HG02973 (cell line): Measurements from ENCODE around the gene UGT1A6.
"Not testable (repeated sequence)": the region's sequence is repeated elsewhere in the genome, so short reads cannot be mapped to it uniquely, and the experiment has no call there.

Experiments used
- ATAC-seq: cut with Tn5 transposase; IDR thresholded peaks from one replicate; pipeline ENCODE4 v1.9.1; 2021; ENCODE audit warnings: moderate library complexity; ENCODE audit not compliant: unreplicated experiment

The UGT1A6 gene

DNA sequence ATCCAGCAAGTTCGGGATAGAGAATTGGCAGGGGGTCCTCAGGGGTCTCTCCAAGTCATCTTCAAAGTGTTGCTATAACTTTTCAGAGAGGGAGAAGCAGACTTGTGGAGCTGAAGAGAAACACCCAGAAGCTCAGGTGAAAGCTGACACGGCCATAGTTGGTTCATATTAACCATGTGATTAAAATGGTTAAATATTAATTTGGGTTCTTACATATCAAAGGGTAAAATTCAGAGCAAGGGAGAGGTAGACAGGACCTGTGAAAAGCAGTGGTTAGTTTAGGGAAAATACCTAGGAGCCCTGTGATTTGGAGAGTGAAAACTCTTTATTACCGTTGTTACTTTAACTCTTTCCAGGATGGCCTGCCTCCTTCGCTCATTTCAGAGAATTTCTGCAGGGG lies at the start of gene UGT1A6:
Gene UGT1A6, plus strand, starts transcription at position 243 of the 400 bp plus-strand sequence. Its CDS starts 115 bp downstream, at position 358.
- no peak for ATAC-seq

DNA sequence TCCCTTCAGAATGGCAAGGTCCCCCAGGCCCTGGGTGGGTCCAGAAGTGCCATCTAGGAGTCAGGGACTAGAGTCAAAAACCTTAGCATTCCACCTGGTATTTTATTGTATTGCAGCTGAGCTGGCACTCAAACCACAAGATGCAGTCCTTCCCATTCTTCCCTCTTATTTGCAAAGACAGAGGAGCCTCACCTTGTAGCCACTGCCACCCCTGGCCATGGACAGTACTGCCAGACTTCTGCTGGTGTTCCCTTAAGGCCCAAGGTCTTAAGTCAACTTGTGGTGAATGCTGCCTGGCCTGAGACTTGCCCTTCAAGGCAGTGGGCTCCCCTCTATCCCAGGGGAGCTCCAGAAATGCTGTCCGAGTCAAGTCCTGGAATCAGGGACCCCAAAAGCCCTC lies 49.6 kb upstream of the UGT1A6 start:
- ATAC-seq: no peak

GRCh38 chr2:233646033-233646432 lies 46.7 kb upstream of the UGT1A6 start:
- not testable (repeated sequence) for ATAC-seq

GRCh38 chr2:233650981-233651380 lies 41.7 kb upstream of the UGT1A6 start:
- ATAC-seq: no peak

GRCh38 chr2:233651430-233651829 lies 41.3 kb upstream of the UGT1A6 start:
- ATAC-seq: no peak

DNA sequence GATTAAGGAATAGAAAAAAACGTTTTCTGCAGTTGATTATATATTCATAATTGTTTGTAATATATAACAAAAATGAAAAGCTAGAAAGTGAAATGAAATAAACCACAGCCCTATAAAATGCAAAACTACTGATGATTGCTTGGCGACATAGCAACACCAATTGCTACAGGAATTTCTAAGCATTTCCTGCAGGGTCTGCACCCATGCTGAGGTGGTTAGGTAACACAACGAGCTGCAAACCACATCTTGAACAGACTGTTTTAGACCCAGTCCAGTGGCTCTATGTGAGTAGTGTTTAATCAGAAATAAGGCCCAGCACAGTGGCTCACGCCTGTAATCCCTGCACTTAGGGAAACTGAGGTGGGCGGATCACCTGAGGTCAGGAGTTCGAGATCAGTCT lies 38.2 kb upstream of the UGT1A6 start:
- ATAC-seq: no peak

DNA sequence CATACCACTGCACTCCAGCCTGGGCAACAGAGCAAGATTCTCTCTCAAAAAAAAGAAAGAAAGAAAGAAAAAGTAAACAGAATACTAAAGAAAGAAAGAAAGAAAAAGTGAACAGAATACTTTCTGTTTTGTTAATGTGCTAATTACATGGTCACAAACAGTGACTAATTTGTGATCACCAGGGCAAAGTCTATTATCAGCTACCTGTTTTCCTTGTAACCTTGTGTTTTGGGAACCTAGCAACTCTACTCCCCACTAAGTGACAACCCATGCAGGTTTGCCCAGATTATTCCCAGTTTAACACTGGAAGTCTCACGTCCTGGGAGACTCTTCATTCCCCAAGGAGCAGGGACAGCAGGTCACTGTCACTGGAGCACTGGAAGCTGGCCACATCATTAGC lies 37.6 kb upstream of the UGT1A6 start:
- ATAC-seq: no peak

DNA sequence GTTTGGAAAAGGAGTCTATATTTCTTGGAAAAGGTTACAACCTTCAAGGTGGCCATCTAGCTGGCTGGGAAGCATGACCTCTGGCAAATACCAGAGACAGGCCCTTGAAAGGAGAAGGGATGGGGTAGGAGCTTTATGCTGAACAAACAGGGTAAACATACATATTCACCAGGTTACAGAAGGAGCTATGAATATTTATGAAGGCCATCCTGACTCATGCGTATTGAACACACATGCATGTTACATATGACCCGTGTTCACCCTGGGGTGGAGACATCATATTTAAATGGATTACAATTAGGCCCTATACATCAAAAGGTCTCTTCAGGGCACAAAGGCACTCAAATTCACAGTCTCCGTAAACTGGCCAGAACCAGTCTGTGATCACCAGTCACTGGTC lies 36.7 kb upstream of the UGT1A6 start:
- ATAC-seq: not testable (repeated sequence)

DNA sequence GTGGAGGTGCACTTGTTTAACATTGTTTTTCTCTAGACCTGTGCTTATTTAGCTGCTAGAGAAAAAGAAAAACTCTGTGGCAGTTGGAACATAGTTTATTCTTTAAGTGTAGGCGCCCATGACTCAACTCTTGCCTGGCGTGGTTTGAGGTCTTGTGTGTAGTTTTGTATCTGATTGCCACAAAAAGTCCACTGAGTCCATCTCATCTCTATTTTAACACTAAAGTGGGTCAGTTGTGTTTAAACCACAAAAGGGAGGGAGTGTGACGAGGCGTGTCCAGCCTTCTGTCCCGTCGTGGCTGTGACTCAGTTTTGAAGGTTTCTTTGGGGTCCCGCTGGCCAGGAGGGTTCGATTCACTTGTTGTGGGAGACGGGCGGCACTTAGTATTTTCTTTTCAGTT lies 36.2 kb upstream of the UGT1A6 start:
- ATAC-seq: no peak

GRCh38 chr2:233658610-233659009 lies 34.1 kb upstream of the UGT1A6 start:
- no peak for ATAC-seq

DNA sequence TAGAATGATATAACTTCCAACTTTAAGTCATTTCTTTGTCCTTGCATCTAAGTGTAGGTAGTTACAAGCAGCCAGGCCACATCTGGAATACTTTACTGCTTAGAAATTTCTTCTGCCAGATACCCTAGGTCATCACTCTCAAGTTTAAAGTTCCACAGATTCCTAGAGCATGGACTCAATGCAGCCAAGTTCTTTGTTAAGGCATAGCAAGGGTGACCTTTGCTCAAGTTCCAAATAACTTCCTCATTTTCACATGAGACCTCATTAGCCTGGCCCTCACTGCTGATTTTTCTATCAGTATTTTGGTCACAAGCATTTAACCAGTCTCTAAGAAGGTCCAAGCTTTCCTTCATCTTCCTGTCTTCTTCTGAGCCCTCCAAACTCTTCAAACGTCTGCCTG lies 28.8 kb upstream of the UGT1A6 start:
- ATAC-seq: no peak

- ATAC-seq: no peak
Measured at GRCh38 chr2:233668605-233669260, 24.0 kb upstream of the UGT1A6 start.

DNA sequence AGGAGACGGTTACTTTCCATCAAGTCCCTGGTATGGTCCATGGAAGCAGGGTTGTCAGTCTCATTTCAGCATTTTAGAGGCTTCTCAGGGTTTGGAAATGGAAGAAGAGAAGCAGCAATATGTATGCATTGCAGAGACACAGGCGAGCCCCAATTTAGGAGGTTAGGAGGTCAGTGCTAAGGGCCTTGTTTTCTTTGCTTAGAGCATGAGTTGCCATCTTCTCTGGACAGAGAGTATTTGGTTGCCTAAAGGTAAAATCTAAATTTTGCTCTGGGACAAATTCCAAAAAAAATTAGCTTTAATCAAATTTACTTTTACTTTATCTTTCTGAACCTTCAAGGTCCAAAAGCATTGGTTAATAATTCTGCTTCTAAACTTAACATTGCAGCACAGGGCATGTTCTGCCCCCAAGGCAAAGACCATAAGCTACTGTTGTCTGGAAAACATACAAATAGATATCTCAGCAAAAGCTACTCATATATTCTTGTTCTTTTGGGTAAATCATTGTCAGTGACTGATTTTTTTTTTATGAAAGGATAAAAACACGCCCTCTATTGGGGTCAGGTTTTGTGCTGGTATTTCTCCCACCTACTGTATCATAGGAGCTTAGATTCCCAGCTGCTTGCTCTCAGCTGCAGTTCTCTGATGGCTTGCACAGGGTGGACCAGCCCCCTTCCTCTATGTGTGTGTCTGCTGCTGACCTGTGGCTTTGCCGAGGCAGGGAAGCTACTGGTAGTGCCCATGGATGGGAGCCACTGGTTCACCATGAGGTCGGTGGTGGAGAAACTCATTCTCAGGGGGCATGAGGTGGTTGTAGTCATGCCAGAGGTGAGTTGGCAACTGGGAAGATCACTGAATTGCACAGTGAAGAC lies 21.2 kb upstream of the UGT1A6 start, which contains the start of gene UGT1A9:
Gene UGT1A9, plus strand, starts transcription at position 609 of the 872 bp plus-strand sequence. Its CDS starts 37 bp downstream, at position 646.
- no peak for ATAC-seq

DNA sequence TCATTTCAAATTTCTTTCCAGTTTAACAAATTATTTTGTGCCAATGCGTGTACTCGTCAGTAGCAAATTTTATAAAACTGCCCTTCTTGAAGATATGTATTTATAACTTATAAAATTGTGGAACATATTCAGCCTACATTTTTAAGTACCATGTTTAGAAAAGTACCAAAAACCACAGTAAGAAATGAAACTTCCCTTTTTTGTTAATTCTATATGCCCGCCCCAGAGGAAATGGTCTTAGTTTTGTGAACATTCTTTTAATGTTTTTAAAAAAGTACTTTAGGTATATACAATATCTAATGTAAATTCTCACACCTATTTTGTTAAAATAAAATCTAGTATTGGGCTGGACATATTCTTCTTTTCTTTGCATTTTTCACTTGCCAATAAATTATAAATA lies 19.8 kb upstream of the UGT1A6 start:
- ATAC-seq: no peak

DNA sequence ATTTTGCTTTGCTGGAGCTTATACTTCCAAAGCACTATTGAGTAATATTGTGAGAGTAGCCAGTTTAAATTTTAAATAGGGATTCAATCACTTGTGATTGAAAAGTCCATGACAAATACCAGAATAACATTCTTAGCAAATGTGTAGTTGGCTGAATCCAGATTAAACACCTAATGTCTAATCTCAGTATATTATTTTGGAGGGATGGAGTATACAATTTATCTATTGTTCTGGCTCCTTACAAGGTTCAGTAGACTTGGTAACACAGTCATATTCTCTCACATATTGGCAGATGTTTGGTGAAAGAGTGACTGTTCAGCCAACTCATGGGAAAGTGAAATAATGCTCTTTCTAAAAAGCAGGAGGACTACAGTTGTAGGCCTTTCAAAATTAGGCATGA lies 18.8 kb upstream of the UGT1A6 start:
- no peak for ATAC-seq

- no peak for ATAC-seq
Measured at GRCh38 chr2:233674314-233674713, 18.4 kb upstream of the UGT1A6 start.

DNA sequence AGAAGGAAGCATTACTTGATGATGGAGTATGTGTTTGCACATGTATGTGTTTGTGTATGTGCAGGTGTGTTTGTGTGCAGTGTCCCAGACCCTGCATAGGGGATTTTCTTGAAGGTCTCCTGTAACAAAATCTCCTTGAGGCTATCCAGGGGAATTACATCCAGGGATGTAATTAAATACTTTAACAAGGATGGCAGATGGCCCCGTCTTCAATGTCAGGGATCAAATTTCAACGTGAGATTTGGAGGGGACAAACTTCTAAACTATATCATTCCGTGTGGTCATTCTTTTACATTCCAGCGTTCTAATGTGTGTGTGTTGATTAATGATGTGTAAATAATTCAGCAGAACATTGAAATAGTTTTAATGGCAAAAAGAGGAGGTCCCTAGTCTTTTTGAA lies 17.7 kb upstream of the UGT1A6 start:
- ATAC-seq: no peak

DNA sequence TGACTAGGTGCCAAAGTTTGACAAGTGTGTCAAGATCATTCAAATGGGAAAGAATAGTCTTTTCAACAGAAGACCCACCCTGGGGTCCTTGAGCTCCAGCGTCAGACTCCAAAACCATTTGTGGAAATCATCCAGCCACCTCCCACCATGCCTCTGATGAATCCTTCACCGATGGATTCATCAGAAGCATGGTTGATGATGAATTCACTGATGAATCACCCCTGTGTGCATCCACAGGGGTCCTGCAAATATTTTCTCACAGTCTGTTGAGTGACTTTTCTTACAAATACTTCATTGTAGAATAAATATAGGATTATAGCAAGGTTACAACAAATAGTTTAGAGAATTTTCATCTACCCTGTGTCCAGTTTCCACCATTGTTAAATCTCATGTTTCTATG lies 16.6 kb upstream of the UGT1A6 start:
- no peak for ATAC-seq

DNA sequence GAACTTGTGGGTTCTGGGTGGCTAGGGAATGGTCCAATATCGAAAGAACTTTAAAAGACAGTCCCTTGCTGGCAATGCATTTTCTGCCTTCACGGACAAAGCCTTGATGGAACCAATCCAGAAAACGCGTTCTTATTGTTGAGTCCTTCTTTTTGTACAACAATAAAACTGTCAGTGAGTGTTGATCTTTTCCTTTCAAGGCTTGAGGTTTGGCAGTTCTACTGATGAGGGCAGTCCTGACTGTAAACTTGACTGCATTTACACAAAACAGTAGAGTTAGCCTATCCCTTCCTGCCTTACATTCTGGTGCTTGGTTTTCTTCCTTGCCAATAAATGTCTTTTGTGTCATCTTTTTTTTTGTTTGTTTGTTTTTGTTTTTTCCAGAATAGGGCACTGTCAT lies 13.5 kb upstream of the UGT1A6 start:
- ATAC-seq: no peak

- no peak for ATAC-seq
Measured at GRCh38 chr2:233680361-233681045, 12.2 kb upstream of the UGT1A6 start.

GRCh38 chr2:233681521-233682099 lies 11.1 kb upstream of the UGT1A6 start, which contains the start of gene UGT1A7:
TSS of gene UGT1A7 (plus strand) at chr2:233681901. CDS start at chr2:233681938, 37 bp downstream.
- ATAC-seq: no peak
